IPS-NIHi7 (cell line): ENCODE data around the gene KRTAP10-1.
"Not testable (repeated sequence)": the region's sequence is repeated elsewhere in the genome, so short reads cannot be mapped to it uniquely, and the experiment has no call there.

Experiments
- DNase-seq: peaks from one replicate; pipeline ENCODE4 v3.0.0; 2012; ENCODE audit warnings: mixed read lengths; ENCODE audit errors: extremely low spot score

KRTAP10-1 gene

DNA sequence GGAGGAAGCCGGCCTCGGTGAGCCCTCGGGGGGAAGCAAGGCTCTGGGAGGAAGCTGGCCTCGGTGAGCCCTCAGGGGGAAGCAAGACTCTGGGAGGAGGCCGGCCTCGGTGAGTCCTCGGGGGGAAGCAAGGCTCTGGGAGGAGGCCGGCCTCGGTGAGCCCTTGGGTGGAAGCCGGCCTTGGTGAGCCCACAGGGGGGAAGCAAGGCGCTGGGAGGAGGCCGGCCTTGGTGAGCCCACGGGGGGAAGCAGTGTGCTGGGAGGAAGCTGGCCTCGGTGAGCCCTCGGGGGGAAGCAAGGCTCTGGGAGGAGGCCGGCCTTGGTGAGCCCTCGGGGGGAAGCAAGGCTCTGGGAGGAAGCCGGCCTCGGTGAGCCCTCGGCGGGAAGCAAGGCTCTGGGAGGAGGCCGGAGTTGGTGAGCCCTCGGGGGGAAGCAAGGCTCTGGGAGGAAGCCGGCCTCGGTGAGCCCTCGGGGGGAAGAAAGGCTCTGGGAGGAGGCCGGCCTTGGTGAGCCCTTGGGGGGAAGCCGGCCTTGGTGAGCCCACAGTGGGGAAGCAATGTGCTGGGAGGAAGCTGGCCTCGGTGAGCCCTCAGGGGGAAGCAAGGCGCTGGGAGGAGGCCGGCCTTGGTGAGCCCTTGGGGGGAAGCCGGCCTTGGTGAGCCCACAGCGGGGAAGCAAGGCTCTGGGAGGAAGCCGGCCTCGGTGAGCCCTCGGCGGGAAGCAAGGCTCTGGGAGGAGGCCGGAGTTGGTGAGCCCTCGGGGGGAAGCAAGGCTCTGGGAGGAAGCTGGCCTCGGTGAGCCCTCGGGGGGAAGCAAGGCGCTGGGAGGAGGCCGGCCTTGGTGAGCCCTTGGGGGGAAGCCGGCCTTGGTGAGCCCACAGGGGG, 36.7 kb downstream of the KRTAP10-1 start:
- not testable (repeated sequence) for DNase-seq

DNA sequence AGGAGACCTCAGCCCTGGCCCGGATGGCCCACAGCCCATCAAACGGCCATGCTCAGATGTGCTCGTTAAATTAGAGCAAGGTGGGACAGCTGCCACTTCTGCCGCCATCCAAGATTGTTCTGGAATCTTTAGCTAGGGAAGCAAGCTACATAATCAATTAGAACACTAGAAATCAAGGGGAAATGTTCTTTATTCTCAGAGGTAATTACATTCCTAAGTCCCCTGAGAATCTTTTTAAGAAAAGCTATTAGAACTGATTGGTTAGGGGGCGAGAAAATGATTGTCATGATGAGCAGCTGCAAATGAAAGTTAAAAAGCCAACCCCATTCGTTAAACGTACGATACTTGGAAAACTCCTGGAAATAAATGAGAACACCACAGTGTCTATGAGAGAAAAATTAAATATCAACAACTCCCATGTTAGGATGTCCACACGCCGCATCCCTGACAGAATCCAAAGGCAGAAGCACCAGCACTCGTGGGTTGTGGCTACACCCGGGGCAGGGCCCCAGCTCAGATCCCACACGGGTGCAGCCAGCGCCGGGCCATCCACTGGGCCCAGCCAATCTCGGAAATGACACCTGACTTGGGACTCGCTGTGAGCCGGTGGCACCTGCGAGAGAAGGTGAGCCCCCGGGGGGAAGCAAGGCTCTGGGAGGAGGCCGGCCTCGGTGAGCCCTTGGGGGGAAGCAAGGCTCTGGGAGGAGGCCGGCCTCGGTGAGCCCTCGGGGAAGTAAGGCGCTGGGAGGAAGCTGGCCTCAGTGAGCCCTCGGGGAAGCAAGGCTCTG, 37.6 kb downstream of the KRTAP10-1 start:
- no peak for DNase-seq

DNA sequence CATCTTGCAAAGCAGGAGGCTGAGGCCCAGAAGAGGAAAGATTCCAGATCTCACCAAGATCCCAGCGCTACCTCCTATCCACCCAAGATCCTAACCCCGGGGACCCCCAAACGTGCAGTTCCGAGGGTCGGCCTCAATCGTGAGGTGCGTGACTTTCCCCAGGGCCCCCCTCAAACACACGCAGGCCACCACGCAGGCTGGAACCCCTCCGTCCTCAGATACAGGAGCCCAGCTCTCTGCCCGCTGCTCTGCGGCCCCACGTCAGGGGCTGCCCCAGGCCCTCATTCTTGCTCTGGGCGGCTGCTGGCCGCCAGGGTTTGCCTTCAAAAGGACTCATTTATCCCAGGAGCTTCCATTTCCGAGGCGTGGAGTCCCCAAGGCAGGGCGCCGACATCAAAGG, 39.9 kb downstream of the KRTAP10-1 start:
- no peak for DNase-seq

DNA sequence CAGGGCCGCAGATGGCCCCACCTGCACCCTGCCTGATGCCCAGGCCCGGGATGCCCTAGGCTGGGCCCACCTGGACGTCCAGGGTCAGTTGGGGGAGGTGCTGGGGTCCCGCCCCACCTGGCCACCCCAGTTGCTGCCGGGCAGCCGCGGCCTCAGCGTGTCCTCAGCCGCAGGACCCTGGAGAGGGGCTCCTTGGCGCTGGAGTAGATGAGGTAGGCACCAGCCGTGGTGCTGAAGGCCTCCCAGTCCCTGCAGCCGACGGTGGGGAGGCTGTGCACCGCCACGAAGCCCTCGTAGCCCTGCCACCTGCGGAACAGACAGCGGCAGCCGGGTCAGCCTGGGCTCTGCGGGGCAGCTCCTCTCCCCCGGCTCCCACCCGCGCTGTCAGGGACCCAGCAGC, 40.4 kb downstream of the KRTAP10-1 start:
- no peak for DNase-seq

DNA sequence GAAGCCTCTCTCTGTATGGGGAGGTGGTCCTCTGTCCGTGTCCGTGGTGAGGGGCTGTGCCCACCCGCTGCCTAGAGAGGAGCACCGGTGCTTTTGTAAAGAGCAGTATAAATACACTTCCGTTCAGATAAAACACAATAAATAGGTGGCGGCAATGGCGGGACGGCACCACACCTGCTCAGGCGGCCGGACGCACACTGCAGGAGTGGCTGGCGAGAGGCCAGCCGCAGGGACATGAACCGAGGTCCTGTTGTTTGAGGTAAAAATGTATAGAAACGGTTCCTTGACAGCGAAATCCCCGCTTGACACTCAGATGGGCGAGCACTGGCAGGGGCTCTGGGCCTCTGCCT, 40.8 kb downstream of the KRTAP10-1 start:
- DNase-seq = no peak

DNA sequence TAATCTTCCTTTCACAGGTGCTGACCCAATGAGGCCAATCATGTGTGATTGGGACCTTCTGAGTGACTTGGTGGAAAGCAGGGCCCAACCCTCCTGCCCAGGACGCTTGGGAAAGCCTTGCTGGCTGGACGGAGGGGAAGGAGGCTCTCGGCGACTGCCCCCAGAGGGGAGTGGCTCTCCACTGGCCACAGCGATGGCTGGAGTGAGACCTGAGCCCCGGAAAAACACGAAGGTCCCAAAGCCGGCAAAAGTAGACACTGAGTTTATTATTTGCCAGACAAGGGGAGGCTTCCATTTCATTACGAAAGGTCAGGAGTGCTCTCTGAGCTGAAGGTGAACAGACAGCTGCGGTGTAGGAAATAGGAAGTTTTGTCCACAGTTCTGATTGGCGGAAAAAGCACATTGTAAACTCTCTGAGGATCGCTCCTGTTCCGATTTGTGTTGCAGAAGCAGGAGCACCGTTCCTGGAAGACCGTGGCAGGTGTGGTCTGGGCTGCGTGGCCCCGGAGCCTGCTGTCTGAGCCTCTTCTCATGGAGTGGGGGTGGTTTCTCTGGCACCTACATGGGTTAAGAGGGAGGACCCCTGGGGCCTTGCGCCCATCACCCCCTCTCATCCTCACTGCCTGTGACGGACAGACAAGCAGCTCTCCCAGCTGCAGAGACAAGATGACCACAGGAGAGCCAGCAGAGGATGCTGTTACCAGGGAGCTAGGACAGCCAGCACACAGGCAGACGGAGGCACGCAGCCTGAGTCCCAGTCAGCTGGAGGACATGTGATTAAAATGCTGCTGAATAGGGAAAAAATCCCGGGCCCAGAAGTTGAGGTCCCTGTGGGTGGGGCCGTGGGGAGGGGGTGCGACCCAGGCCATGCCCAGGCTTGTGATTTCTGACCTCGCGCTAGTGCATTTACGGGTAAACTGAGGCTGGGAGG, 41.5 kb downstream of the KRTAP10-1 start:
- no peak for DNase-seq

DNA sequence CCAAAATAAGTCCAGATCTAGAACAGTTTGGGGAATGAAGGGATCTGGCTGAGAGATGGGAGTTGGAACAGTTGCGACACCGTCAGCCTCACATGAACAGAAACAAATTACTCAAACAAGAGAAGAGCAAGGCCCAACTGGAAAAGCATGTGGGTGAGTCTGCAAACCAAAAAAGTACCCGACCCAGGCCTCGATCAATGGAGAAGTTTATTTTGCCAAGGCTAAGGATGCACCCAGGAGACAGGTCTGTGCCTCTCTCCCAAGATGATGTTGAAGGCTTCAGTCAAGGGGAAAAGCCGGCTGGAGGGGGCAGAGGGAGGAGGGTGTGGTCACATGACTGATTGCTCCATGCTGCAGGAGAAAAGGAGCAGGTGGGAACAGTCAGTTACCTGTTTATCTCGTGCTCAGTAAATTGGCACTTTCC, 42.3 kb downstream of the KRTAP10-1 start:
- DNase-seq = no peak

DNA sequence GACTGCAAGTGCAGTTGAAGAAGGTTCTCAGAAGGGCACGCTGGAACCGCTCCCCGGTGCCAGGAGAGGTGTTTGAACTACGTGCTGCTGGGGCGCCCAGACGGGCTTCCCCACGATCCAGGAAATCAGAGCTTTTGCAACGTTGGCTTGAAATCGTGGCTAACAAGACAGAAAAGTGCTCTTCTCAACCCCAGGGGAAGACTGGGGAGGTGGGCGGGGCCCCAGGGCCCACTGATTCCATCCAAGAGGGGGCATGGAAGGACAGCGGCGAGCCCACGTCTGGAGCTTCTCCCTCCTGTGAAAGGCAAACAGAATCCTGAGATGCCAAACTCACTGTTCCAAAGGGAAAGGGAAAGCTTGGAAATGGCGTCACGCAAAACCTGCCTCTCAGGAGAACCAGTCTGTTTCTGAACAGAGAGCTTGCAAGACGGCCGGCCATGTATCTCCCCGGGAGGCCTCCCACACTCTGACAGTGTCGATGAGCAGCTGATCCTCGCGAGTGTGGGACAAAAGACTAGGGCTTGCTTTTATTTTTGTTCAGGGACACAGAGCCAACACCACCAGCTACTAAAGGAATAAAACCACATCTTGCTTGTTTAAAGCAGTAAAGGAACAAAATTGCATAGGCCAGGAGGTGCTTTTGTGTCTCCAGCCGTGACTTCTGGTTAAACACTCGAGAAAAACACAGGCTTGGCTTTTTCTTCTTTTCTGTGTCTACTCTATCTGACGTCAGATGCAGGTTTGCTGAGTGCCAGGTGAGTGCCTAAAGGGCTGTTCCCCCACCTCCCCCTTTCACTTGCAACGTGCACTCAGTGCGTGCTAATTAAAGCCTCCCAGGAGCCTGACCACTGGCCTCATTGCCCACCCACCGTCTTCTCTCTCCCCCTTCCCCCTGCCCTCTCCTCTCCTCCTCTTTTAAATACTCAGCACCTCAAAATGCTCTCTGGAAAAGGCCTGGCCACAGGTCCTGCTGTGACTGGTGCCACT, 43.1 kb downstream of the KRTAP10-1 start:
- no peak for DNase-seq

DNA sequence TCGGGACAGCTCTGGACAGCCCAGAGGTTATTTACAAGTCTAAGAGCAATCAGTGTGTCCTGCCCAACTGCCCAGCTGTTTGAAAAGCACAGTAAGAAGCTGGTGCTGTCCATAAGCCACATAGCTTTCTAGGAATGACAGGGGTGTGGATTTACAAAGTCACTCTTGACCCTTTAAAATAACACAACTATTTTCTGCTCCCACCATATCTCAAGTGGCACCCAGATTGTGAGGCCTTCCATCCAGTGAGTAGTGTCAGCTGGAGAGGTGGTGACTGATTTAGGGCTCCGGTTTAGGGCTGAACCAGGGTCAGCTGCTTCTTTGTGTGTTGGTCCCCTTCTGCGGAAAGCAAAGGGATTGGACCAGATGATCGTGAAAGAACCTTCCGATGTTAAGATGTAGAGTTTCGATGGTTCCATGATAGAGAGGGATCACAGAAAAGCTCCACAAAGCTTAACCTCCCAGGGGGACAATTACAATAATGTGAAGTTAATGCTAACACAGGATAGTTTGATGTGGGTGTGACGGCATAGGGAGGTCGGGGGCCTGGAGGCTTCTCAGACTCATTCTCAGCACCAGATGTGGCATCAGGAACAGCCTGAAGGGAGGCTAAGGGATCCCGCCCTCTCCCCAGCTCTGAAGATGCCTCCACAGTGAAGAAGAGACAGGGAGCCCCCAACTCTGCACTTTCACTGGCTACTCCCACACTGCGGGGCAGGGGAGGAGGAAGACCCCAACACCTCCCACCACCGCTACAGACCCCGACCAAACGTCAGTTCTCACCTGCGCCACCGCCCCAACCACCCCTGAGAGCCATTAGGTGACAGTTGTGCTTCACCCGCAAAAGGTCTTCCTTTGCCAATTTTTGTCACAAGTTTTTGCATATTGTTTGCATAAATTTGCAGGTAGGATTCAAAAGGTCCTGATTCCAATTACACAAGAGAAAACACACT, 44.1 kb downstream of the KRTAP10-1 start:
- no peak for DNase-seq

DNA sequence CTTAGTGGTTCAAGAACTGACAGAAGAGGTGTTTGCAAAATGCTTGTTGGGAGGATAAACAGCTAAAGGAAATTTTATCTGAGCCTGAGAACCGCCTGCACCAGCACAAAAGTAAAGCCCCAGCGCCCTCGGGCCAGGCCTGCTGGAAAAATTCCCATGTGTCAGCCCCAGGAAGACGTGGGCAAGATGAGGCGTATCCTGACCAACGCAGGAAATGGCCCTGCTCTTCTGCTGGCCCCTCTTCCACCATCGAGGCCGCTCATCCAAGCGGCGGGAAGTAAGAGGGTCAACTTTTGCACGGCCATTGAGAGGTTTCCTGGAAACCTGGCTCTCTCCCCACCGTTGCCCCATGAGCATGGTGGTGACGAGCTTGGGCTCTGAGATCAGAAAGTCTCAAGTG, 45.0 kb downstream of the KRTAP10-1 start:
- no peak for DNase-seq

DNA sequence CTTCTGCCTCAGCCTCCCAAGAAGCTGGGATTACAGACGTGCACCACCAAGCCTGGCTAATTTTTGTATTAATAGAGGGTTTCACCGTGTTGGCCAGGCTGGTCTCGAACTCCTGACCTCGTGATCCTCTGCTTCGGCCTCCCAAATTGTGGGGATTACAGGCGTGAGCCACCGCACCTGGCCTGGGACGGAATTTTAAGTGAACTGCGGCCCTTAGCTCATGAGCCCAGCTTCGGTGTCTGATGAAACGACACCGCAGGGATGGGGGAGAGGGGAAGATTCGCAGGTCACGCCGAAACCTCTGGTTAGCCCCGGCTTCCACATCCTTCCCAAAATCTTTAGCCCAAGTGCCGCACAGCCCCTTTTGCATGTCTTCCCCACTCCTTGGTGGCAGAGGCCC, 45.6 kb downstream of the KRTAP10-1 start:
- DNase-seq = no peak

DNA sequence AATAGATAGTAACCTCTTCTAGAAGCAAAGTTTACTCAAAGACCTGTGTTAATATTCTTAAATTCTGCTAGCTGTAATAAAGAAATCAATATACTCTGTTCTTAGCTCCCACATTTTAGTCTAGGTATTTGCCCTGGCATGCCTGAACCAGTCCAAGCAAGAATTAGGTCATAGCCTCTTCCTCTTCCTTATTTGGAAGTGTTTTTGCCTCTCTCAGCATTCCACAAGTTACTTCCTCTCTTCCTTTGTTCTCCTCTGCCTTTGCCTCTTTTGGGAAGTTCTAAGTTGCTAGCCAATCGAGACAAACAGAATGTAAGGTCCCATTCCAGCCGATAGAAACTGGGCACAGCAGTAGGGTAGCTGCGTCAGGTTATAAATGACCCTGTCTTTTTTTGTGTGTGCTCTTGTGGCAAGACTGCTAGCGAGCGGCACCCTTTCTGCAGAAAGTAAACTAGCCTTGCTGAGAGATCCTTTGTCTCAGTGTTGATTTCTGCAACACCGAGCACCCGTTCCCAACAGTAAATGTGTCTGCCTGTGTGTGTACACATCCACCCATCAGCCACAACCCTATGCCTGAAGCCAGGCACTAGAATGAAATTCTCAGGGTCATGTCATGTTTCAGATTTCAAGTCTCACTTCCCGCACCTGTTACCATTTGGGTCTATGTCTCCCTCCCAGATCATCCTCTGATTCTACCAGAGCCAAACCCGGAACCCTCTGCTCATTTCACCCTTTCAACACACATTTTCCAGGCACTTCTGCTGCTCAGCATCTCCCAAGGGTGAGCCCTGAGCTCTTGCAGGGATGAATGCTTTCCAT, 47.2 kb downstream of the KRTAP10-1 start:
- DNase-seq = no peak

DNA sequence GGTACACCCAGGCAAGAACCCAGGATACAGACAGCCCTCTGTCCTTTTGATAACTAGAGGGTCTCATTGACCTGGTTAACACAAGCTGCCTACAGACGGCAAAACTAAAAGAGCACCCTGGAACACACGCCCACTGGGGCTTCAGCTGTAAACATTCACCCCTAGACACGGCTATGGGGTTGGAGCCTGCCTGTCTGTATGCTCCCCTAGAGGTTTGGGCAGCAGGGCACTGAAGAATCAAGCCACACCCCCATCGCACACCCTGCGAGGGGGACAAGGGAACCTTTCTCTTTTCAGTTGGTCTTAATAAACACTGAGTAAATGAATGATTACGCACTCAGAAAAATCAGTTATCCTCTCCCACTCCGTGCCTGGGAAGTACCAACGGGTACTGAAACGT, 49.2 kb downstream of the KRTAP10-1 start:
- no peak for DNase-seq

DNA sequence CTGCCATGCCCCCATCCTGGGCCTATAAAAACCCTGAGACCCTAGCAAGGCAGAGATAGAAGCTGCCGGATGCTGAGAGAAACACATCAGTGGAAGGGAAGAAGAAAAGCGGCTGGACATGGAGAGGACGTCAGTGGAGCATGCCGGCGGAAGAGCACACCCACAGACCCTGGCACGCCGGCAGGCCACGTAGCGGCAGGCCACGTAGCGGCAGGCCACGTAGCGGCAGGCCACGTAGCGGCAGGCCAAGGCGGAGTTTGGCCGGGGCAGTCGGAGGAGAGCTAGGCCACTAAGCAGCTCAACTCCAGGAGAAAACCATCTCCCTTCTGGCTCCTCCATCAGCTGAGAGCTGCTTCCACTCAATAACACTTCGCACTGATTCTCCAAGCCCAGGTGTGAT, 49.6 kb downstream of the KRTAP10-1 start:
- DNase-seq = no peak

DNA sequence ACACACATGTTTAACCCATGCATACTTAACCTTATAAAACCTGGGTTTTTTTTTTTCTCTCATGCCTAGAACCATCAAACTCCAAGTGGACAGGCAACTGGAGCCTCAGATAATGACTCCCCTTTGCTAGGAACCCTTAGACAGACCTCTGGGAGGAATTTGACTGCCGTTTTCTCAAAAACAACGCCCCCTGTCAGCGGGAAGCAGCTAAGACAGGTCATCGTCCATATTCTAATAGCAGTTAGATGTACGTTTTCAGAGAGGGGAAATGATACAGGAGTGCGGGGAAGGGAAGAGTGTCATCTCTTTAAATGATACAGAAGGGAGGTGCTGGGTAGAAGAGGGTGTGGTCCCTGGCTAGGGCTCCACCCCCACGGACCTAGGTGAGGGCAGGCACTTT, 50.0 kb downstream of the KRTAP10-1 start:
- no peak for DNase-seq
